GM12865 (cell line): ENCODE measurements around the gene MAIP1.

Experiments used
- DNase-seq: peaks from one replicate; pipeline ENCODE4 v3.0.0; 2010; ENCODE audit warnings: low read depth
- H3K4me3 ChIP-seq: 2 replicates; pipeline ENCODE4 v1.5.1; 2011; ENCODE audit warnings: mild to moderate bottlenecking, low read depth, low read length, control low read depth
- CTCF ChIP-seq: IDR thresholded peaks from 2 replicates; pipeline ENCODE4 v1.5.1; 2011; ENCODE audit warnings: low read length, control low read depth, low read depth, inconsistent platforms; ENCODE audit not compliant: insufficient read depth; ENCODE audit errors: missing control alignments

MAIP1 gene

GRCh38 chr2:199914372-199914958 lies 40.9 kb upstream of the MAIP1 start:
- no peak for TF ChIP-seq CTCF

GRCh38 chr2:199916980-199917379 lies 38.4 kb upstream of the MAIP1 start:
- no peak for TF ChIP-seq CTCF
- no peak for DNase-seq
- no peak overlapping the region for H3K4me3 ChIP-seq

More at GRCh38 chr2:199914372-199914958, 40.9 kb upstream of the MAIP1 start:
- no peak for DNase-seq
- H3K4me3 ChIP-seq = no peak overlapping the region

GRCh38 chr2:199922856-199923255 lies 32.5 kb upstream of the MAIP1 start:
- no peak for DNase-seq
- no peak for TF ChIP-seq CTCF
- no peak overlapping the region for H3K4me3 ChIP-seq

GRCh38 chr2:199923924-199924323 lies 31.5 kb upstream of the MAIP1 start:
- TF ChIP-seq CTCF = no peak
- DNase-seq = no peak
- no peak overlapping the region for H3K4me3 ChIP-seq

- no peak overlapping the region for H3K4me3 ChIP-seq
- TF ChIP-seq CTCF = no peak
- DNase-seq = no peak
Measured at GRCh38 chr2:199926806-199927205, 28.6 kb upstream of the MAIP1 start.

- no peak for TF ChIP-seq CTCF
- no peak for DNase-seq
- H3K4me3 ChIP-seq = no peak overlapping the region
Measured at GRCh38 chr2:199928226-199928625, 27.2 kb upstream of the MAIP1 start.

GRCh38 chr2:199928626-199929025 lies 26.8 kb upstream of the MAIP1 start:
- H3K4me3 ChIP-seq = no peak overlapping the region
- DNase-seq = no peak
- no peak for TF ChIP-seq CTCF
